Neural cell (in vitro differentiated cells): ENCODE measurements around the gene ZNF324. TPM values are rescaled to one million over a fixed set of nuclear protein-coding genes. Genes with fewer than 3 reads are reported as not detected.
A peak's percentile ranks its signal among the peaks of the same experiment; 100 is the strongest.
"Not testable (repeated sequence)": the region's sequence is repeated elsewhere in the genome, so short reads cannot be mapped to it uniquely, and the experiment has no call there.

Source experiments
- H2AFZ ChIP-seq: fragments of 200-600, 300-800 bp; sonication (generic), shearing (Covaris generic); 2 replicates; pipeline ENCODE4 v1.6.0; 2014; ENCODE audit warnings: low read depth, mild to moderate bottlenecking, antibody characterized with exemption, low read length, moderate library complexity
- H3F3A ChIP-seq: fragments of 200-600 bp; shearing (Covaris generic); 2 replicates; pipeline ENCODE4 v1.6.1; 2016; ENCODE audit warnings: mild to moderate bottlenecking, moderate library complexity, mixed read lengths, antibody characterized with exemption, low read length; ENCODE audit not compliant: insufficient read depth, poor library complexity, severe bottlenecking
- H3K27ac ChIP-seq: fragments of 200-600, 300-800 bp; sonication (generic), shearing (Covaris generic); 2 replicates; pipeline ENCODE4 v1.5.1; 2014; ENCODE audit warnings: mild to moderate bottlenecking, low read length, moderate library complexity
- H3K27me3 ChIP-seq: fragments of 300-800, 200-600 bp; sonication (generic), shearing (Covaris generic); 2 replicates; pipeline ENCODE4 v1.6.0; 2014; ENCODE audit warnings: mild to moderate bottlenecking, low read depth, low read length, moderate library complexity; ENCODE audit not compliant: insufficient read depth
- H3K36me3 ChIP-seq: fragments of 300-800, 200-600 bp; sonication (generic), shearing (Covaris generic); 2 replicates; pipeline ENCODE4 v1.5.1; 2014; ENCODE audit warnings: mild to moderate bottlenecking, antibody characterized with exemption, low read length, moderate library complexity; ENCODE audit not compliant: insufficient read depth
- H3K4me2 ChIP-seq: fragments of 300-800, 200-600 bp; sonication (generic), shearing (Covaris generic); 2 replicates; pipeline ENCODE4 v1.6.0; 2014; ENCODE audit warnings: mild to moderate bottlenecking, low read length
- H3K4me3 ChIP-seq: fragments of 300-800, 200-600 bp; sonication (generic), shearing (Covaris generic); 2 replicates; pipeline ENCODE4 v1.5.1; 2014; ENCODE audit warnings: mild to moderate bottlenecking, low read length, moderate library complexity
- H3K79me2 ChIP-seq: fragments of 200-600 bp; shearing (Covaris generic); replicated peaks from 2 replicates; pipeline ENCODE4 v1.6.0; 2014; ENCODE audit warnings: mild to moderate bottlenecking, low read length, moderate library complexity; ENCODE audit not compliant: insufficient read depth
- H3K9ac ChIP-seq: fragments of 300-800, 200-600 bp; sonication (generic), shearing (Covaris generic); 2 replicates; pipeline ENCODE4 v1.6.1; 2016; ENCODE audit warnings: mild to moderate bottlenecking, low read length, mixed read lengths
- H3K9me2 ChIP-seq: fragments of 200-600 bp; shearing (Covaris generic); 2 replicates; pipeline ENCODE4 v1.6.1; 2016; ENCODE audit warnings: mild to moderate bottlenecking, low read length, mixed read lengths; ENCODE audit not compliant: insufficient read depth
- H3K9me3 ChIP-seq: fragments of 200-600, 300-800 bp; sonication (generic), shearing (Covaris generic); 2 replicates; pipeline ENCODE4 v1.6.1; 2016; ENCODE audit warnings: mild to moderate bottlenecking, mixed run types, low read length, moderate library complexity, mixed read lengths
- H4K20me1 ChIP-seq: fragments of 200-600 bp; shearing (Covaris generic); 2 replicates; pipeline ENCODE4 v1.6.1; 2016; ENCODE audit warnings: mild to moderate bottlenecking, mixed run types; ENCODE audit not compliant: insufficient read depth
- CTCF ChIP-seq: fragments of 450-650 bp; IDR thresholded peaks from 2 replicates; pipeline ENCODE4 v1.5.1; 2014; ENCODE audit warnings: antibody characterized with exemption, mild to moderate bottlenecking, moderate library complexity; ENCODE audit not compliant: poor library complexity, severe bottlenecking
- EP300 ChIP-seq: fragments of 450-650 bp; conservative IDR thresholded peaks from 2 replicates; pipeline ENCODE4 v1.6.1; 2014; ENCODE audit warnings: antibody characterized with exemption, mild to moderate bottlenecking, moderate library complexity; ENCODE audit not compliant: poor library complexity, severe bottlenecking
- EZH2 ChIP-seq: fragments of 200-600, 300-800 bp; shearing (Covaris generic), sonication (generic); IDR thresholded peaks from 2 replicates; pipeline ENCODE4 v1.6.1; 2014; ENCODE audit warnings: antibody characterized with exemption, low read length, borderline replicate concordance, mild to moderate bottlenecking; ENCODE audit not compliant: insufficient read depth, poor library complexity, severe bottlenecking
- MXI1 ChIP-seq: fragments of 450-650 bp; conservative IDR thresholded peaks from 2 replicates; pipeline ENCODE4 v1.6.1; 2014; ENCODE audit warnings: antibody characterized with exemption, mild to moderate bottlenecking; ENCODE audit not compliant: poor library complexity, severe bottlenecking
- POLR2AphosphoS5 ChIP-seq: IDR thresholded peaks from 2 replicates; pipeline ENCODE4 v1.6.1; 2012
- RAD21 ChIP-seq: fragments of 450-650 bp; conservative IDR thresholded peaks from 2 replicates; pipeline ENCODE4 v1.6.1; 2014; ENCODE audit warnings: antibody characterized with exemption, mild to moderate bottlenecking, moderate library complexity
- SMC3 ChIP-seq: fragments of 450-650 bp; conservative IDR thresholded peaks from 2 replicates; pipeline ENCODE4 v1.6.1; 2014; ENCODE audit warnings: antibody characterized with exemption, mild to moderate bottlenecking, moderate library complexity; ENCODE audit not compliant: poor library complexity
- TAF1 ChIP-seq: IDR thresholded peaks from 2 replicates; pipeline ENCODE4 v1.6.1; 2012; ENCODE audit warnings: low read depth
- polyA plus RNA-seq: library from polyadenylated mRNA; depleted of rRNA; stranded (reverse); fragments of >200 nt; gene quantifications from 2 replicates; pipeline ENCODE4 v1.2.3, GENCODE V29; 2014
- TF ChIP-seq, protein P1 (sequence below): IDR thresholded peaks from 2 replicates; pipeline ENCODE4 v1.6.1; 2012; ENCODE audit warnings: borderline replicate concordance

ZNF324 gene
- polyA plus RNA-seq, 1 donor from 2014 or later = 12.5 TPM

DNA sequence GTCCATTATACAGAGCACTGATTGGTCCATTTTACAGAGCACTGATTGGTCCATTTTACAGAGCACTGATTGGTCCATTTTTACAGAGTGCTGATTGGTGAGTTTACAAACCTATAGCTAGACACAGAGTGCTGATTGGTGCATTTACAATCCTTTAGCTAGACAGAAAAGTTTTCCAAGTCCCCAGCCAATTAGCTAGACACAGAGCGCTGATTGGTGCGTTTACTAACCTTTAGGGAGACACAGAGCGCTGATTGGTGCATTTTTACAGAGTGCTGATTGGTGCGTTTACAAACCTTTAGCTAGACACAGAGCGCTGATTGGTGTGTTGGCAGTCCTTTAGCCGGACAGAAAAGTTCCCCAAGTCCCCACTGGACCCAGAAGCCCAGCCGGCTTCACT is 23.9 kb upstream of the ZNF324 start:
- not testable (repeated sequence) for H3K36me3 ChIP-seq, H3K27ac ChIP-seq, H4K20me1 ChIP-seq, H3K9ac ChIP-seq, H3K79me2 ChIP-seq, H3K9me2 ChIP-seq, H3K27me3 ChIP-seq, H3F3A ChIP-seq, H3K4me2 ChIP-seq, H2AFZ ChIP-seq, H3K9me3 ChIP-seq, H3K4me3 ChIP-seq

DNA sequence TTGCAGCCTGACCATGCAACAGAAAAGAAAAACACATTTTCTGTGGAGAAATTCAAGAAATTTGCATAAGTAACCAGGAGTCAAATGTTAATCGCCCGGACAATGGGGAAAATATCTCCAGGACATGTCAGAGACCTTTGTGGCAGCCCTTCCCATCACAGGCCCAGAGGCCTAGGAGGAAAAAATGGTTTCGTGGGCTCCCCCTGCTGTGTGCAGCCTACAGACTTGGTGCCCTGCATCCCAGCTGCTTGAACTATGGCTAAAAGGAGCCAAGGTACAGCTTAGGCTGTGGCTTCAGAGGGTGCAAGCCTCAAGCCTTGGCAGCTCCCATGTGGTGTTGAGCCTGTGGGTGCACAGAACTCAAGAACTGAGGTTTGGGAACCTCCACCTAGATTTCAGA is 18.0 kb upstream of the ZNF324 start:
- H3K9me3 ChIP-seq, H4K20me1 ChIP-seq, H3K9ac ChIP-seq, H3K36me3 ChIP-seq, H3K79me2 ChIP-seq, H3F3A ChIP-seq, H3K9me2 ChIP-seq, H2AFZ ChIP-seq, H3K4me2 ChIP-seq, H3K27ac ChIP-seq, H3K4me3 ChIP-seq, H3K27me3 ChIP-seq: not testable (repeated sequence)

- H3K27me3 ChIP-seq, H3K4me2 ChIP-seq, H3K36me3 ChIP-seq, H3F3A ChIP-seq, H3K79me2 ChIP-seq, H3K9ac ChIP-seq, H2AFZ ChIP-seq, H3K9me2 ChIP-seq, H3K9me3 ChIP-seq, H3K27ac ChIP-seq, H3K4me3 ChIP-seq, H4K20me1 ChIP-seq: not testable (repeated sequence)
Measured at GRCh38 chr19:58449980-58450379, 16.9 kb upstream of the ZNF324 start.

GRCh38 chr19:58450856-58451357 is 16.0 kb upstream of the ZNF324 start:
- TF ChIP-seq MXI1 (no peak), RAD21 (no peak), TAF1 (no peak), EP300 (no peak), CTCF (no peak), SMC3 (no peak), EZH2 (no peak), POLR2AphosphoS5 (no peak)
- TF ChIP-seq, protein P1, sequence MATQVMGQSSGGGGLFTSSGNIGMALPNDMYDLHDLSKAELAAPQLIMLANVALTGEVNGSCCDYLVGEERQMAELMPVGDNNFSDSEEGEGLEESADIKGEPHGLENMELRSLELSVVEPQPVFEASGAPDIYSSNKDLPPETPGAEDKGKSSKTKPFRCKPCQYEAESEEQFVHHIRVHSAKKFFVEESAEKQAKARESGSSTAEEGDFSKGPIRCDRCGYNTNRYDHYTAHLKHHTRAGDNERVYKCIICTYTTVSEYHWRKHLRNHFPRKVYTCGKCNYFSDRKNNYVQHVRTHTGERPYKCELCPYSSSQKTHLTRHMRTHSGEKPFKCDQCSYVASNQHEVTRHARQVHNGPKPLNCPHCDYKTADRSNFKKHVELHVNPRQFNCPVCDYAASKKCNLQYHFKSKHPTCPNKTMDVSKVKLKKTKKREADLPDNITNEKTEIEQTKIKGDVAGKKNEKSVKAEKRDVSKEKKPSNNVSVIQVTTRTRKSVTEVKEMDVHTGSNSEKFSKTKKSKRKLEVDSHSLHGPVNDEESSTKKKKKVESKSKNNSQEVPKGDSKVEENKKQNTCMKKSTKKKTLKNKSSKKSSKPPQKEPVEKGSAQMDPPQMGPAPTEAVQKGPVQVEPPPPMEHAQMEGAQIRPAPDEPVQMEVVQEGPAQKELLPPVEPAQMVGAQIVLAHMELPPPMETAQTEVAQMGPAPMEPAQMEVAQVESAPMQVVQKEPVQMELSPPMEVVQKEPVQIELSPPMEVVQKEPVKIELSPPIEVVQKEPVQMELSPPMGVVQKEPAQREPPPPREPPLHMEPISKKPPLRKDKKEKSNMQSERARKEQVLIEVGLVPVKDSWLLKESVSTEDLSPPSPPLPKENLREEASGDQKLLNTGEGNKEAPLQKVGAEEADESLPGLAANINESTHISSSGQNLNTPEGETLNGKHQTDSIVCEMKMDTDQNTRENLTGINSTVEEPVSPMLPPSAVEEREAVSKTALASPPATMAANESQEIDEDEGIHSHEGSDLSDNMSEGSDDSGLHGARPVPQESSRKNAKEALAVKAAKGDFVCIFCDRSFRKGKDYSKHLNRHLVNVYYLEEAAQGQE = no peak
- H3K4me2 ChIP-seq = peak overlapping the region; percentile 52
- no peaks in the 10 kb centered on the region for H3K27me3 ChIP-seq
- H3K4me3 ChIP-seq = peak overlapping the region; percentile 98
- no peaks in the 10 kb centered on the region for H3K9me2 ChIP-seq
- H3K9me3 ChIP-seq = no peaks in the 10 kb centered on the region
- H3F3A ChIP-seq = no peaks in the 10 kb centered on the region
- H3K79me2 ChIP-seq = no peaks in the 10 kb centered on the region
- H3K27ac ChIP-seq = peak overlapping the region; percentile 51
- no peaks in the 10 kb centered on the region for H4K20me1 ChIP-seq
- H3K9ac ChIP-seq = peak overlapping the region; percentile 70
- peak overlapping the region; percentile 31 for H2AFZ ChIP-seq
- no peaks in the 10 kb centered on the region for H3K36me3 ChIP-seq
